Measurements from ENCODE around the gene CDKN2AIPNL.

Gene CDKN2AIPNL

DNA sequence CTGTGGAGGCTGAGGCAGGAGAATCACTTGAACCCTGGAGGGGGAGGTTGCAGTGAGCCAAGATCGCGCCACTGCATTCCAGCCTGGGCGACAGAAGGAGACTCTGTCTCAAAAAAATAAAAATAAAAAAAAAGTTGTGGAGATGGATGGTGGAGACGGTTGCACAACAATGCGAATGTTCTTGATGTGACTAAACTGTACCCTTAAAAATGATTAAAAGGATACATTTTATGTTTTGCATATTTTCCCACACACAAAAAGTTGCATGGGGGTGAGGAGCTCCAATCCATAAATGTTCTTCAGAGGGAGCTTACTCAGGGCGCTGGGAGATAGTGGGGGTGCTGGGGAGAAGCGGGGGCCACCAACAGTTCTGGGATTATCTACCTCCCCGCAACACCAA lies 43.8 kb upstream of the CDKN2AIPNL start:
- TF ChIP-seq, protein P1, sequence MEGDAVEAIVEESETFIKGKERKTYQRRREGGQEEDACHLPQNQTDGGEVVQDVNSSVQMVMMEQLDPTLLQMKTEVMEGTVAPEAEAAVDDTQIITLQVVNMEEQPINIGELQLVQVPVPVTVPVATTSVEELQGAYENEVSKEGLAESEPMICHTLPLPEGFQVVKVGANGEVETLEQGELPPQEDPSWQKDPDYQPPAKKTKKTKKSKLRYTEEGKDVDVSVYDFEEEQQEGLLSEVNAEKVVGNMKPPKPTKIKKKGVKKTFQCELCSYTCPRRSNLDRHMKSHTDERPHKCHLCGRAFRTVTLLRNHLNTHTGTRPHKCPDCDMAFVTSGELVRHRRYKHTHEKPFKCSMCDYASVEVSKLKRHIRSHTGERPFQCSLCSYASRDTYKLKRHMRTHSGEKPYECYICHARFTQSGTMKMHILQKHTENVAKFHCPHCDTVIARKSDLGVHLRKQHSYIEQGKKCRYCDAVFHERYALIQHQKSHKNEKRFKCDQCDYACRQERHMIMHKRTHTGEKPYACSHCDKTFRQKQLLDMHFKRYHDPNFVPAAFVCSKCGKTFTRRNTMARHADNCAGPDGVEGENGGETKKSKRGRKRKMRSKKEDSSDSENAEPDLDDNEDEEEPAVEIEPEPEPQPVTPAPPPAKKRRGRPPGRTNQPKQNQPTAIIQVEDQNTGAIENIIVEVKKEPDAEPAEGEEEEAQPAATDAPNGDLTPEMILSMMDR (IDR thresholded peaks at IDR 0.05), result no peak

DNA sequence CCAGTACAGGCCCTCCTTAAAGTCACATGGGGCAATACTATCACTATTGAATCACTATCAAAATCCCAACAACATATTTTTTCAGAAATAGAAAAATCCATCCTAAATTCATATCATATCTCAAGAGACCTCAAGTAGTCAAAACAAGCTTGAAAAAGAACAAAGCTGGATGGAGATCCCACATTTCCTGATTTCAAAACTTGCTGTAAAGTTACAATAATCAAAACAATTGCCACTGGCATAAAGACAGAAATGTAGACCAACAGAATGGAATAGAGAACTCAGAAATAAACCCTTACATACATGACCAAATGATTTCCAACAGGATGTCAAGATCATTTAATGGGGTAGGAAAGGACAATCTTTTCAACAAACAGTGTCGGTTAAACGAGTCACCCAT lies 41.3 kb upstream of the CDKN2AIPNL start:
- TF ChIP-seq, protein P1 (IDR thresholded peaks at IDR 0.05), result no peak

GRCh38 chr5:134451936-134452505 lies 40.3 kb upstream of the CDKN2AIPNL start:
- TF ChIP-seq, protein P1 (IDR thresholded peaks at IDR 0.05), result no peak

DNA sequence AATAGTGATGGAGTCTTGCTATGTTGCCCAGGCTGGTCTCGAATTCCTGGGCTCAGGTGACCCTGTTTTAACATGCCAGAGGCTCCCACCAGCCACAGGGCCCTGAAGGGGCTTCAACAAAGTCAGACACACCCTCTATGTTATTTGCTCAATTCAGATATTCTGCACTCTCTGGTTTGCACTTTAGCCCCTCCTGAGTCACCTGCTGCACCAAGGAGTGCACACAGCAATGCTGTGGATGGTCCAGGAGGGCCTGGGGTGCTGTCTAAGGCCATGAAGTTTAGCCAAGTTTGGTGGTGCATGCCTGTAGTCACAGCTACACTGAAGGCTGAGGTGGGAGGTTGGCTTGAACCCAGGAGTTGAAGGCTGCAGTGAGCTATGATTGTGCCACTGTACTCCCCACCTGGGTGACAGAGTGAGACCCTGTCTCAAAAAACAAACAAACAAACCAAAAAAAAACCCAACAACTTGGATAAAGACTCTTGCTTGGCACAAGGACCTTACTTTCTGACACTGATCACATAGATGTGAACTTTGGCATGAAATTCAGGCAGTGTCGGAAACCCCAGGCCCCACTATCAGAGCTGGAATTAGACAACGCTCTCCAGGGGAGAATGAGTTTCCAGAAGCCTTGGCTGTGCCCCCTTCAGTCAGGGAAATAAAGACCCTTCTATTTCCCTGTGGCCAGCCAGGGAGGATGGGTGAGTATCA lies 39.7 kb upstream of the CDKN2AIPNL start:
- TF ChIP-seq, protein P1 (IDR thresholded peaks at IDR 0.05), result no peak

DNA sequence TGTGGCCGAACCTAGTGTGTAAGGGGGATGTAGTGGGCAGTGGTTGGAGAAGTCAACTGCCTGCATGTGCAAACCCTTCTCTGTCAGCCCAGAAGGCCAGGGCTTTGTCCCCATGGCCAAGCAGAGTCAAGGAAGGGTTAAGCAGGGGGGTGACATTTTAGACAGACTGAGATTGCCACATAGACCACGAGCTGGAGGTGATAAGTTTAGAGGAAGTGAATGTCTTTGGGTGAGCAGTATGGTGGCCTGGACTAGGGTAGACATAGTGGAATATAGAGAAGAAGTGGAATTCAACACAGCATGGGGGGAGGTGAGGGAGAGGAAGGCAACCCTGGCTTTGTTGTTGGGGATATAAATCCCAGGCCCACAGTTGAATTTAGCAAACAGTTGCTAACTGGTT lies 38.7 kb upstream of the CDKN2AIPNL start:
- TF ChIP-seq, protein P1 (IDR thresholded peaks at IDR 0.05), result no peak

GRCh38 chr5:134449167-134449566 lies 37.5 kb upstream of the CDKN2AIPNL start:
- TF ChIP-seq, protein P1 (IDR thresholded peaks at IDR 0.05), result no peak

DNA sequence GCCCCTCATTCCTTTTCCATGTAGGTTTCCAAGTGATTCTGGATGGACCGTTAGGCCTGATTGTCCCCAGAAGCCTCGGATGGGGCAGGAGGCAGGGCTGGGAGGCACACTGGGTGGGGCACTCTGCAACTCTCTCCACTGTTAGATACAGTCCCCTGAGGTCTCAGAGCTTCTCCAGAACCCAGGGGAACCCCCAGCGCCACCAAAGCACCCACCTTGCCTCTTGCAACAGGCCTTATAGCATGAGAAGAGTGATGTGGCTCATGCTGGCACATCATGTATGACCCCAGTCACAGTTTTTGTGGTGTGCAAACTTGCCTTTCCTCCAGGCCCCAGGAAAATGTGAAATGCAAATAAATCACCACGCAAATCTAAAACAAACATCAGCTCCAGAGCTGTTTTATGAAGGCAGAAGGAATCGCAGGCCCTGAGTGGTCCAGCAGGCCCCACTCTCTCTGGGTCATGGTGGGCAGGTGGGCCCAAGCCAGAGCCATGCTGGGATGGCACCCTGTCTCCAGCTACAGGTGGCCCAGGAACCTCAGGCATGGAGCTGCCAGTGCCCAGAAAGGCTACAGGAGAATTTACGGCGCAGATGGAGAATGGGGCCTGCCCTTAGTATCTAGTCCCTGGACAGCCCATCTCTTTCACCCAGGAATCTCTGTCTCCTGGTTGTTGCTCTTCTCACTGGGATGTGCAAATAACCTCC lies 36.3 kb upstream of the CDKN2AIPNL start:
- TF ChIP-seq, protein P1 (IDR thresholded peaks at IDR 0.05), result no peak

Measured in LNCAP (cell line).